Measurements from ENCODE around the gene APH1A.
"Not testable (repeated sequence)": the region's sequence is repeated elsewhere in the genome, so short reads cannot be mapped to it uniquely, and the experiment has no call there.

The APH1A gene

GRCh38 chr1:150268705-150269403 is at the start of gene APH1A:
Gene APH1A (minus strand): TSS chr1:150269016. CDS start chr1:150268810, 206 bp downstream.
- DNase-seq = peak; percentile 98

- DNase-seq = not testable (repeated sequence)
Observed at GRCh38 chr1:150314691-150315090, 45.9 kb upstream of the APH1A start.

DNA sequence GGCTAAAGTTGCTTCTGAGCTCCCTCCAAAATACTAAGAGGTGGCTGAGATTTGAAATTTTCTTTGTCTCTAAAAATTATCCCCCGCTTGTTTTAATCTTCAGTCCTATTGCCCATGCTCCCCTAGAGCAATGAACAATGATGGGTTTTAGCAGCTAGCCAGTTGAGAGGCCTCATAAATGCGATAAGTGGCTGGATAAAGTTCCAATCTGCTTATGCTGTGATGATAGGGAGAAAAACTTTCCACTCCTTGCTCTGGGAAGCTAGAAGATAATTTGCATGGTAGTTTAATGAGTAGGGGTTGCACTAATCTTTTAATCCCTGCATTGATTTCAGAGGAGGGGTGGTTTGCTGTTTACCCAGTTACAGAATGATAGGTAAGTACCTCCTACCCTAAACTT is 42.9 kb upstream of the APH1A start:
- DNase-seq = no peak

GRCh38 chr1:150309758-150310508 is 41.1 kb upstream of the APH1A start:
- no peak for DNase-seq

DNA sequence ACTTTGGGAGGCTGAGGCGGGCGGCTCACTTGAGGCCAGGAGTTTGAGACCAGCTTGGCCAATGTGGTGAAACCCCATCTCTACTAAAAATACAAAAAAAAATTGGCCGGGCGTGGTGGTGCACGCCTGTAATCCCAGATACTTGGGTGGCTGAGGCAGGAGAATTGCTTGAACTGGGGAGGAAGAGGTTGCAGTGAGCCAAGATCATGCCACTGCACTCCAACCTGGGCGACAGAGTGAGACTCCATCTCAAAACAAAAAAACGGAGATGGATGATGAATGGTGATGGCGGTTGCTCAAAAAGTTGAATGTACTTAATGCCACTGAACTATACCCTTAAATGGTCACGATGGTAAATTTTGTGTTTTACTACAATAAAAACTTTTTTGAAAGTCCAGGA is 39.8 kb upstream of the APH1A start:
- DNase-seq = not testable (repeated sequence)

DNA sequence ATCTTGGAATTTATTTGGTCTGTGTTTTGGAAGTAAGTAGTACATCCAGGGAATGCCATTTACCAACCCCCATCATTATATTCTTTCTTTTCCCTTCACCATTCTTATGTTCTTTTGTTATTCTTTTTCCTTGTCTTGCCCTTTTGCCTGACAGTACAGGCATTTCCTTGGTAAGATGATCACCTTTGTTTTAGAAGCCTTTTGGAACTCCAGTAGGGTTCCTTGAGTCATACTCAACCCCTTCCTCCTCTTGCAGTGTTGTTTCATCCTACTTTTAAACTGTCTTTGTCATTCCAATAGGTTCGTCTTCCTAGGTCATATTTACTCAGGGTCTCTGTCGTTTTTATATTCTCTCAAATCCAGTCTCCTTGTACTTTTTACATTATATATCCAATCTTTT is 34.1 kb upstream of the APH1A start:
- no peak for DNase-seq

- DNase-seq = peak; percentile 27 to 63
Observed at GRCh38 chr1:150302338-150302737, 33.5 kb upstream of the APH1A start.

DNA sequence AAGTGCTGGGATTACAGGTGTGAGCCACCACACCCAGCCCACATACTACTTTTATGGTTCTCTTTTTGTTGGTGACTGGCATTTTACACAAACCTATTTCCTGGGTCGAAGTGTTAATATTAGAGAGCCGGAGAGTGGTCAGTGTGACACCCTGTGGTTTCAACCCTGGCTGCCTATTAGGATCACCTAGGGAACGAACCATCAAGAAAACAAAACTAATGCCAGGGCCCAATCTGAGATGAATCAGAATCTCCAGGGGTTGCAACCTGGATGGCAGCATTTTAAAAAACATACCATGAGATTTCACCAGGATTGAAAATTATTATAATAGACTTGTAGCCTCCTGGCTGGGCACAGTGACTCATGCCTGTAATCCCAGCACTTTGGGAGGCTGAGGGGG is 30.9 kb upstream of the APH1A start:
- no peak for DNase-seq

DNA sequence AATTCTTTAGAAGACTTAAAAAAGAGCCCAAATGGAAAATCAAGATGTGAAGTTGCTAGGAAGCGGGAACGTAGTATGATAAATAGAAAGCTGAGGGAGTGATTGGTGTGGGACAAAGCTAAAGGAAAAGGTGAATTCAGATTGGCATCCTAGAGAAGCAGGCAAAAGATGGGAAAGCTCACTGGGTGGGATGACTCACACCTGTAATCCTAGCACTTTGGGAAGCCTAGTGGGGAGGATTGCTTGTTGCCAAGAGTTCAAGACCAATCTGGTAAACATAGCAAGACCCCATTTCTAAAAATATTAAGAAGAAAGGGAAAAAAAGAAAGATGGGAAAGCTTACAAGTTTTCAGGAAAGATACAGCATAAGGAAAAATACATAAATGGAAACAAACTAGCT is 26.7 kb upstream of the APH1A start:
- no peak for DNase-seq

DNA sequence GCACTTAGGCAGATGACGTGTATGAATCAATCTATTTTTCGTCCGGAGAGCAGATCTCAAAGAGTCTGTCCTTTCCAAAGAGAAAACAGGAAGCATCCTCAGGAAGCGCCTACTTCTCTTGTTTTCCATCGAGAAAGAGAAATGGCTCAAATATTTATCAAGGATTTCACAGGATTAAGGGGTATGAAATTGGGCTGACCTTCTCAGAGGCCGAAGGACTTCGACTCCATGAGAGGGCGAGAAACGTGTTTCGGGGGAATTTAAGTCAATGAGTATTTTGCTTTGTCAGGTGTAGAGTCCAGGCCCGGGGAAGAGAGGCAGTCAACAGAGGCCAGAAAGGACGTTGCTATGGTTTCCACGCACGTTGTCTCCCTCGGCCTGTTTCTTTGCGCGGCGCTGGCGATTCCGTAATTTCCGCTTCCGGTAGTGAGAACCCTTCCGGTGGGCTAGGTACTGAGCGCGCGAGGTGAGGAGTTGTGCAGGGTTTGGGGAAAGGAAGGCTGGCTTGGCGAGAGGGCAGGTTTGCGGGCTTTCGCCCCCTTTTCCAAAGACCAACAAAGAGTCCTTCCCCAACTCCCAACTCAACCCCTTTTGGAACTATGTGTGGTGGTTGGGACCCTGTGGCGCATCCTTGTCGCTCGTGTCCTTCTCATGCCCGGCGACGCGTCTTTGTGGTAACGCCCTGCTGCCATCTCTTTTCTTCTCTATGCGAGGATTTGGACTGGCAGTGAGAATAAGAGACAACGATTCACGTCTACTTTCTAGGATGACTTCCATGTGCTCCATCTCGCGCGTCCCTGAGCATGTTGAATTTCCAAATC is 24.8 kb upstream of the APH1A start, which contains the start of gene MRPS21:
TSS of gene MRPS21 (plus strand) at position 429 of the 821 bp plus-strand sequence. CDS start 506 bp downstream, outside the sequence.
- peak; percentile 85 to 90 for DNase-seq

DNA sequence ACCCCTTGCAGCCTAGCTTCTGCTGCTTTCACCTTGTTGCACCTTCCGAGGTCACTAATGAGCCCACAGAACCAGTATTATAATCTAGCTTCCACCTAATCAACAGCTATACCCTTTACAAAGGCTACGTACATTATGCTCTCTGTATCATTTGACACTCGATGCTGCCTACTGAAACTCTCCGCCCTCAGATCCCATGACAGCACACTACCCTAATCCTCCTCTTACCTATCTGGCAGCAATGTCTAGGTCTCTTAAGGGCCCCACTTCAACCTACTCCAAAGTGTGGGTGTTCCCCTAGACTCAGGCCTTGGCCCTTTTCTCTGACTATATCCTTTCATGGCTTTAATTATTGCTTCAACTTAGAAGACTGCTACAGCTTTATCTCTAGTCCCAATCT is 20.0 kb upstream of the APH1A start:
- DNase-seq = no peak

DNA sequence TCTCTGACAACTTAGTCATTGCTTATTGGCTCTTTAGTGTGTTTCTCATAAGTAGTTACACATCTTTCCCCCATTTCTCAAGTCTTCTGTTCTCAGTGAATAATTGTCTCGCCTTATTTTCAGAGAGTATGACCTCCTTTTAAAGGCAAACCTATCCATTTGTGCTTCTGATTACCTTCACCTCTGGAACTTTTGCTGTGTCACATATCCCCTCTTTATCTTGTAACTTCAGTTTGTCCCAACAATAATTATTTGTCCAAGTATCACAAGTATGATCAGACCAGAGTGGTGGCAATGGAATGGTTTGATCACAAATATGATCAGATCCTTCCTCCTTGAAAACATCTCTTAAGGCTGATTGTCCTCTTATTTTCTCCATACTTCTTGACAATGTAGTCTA is 19.6 kb upstream of the APH1A start:
- no peak for DNase-seq

DNA sequence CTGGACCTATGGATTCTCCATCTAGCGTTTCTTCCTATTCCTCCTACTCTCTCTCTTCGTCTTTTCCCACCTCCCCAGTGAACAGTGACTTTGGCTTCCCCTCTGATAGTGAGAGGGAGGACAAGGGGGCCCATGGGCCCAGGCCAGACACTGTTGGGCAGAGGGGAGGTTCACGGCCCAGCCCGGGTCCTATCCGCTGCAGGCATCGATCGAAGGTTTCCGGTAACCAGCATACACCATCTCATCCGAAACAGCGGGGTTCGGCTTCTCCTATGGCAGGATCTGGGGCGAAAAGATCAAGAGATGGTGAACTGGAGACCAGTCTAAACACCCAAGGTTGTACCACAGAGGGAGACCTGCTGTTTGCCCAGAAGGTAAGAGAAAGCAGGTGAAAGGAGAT is 14.4 kb upstream of the APH1A start:
- DNase-seq = no peak

- DNase-seq = no peak
Observed at GRCh38 chr1:150282558-150282958, 13.7 kb upstream of the APH1A start.

DNA sequence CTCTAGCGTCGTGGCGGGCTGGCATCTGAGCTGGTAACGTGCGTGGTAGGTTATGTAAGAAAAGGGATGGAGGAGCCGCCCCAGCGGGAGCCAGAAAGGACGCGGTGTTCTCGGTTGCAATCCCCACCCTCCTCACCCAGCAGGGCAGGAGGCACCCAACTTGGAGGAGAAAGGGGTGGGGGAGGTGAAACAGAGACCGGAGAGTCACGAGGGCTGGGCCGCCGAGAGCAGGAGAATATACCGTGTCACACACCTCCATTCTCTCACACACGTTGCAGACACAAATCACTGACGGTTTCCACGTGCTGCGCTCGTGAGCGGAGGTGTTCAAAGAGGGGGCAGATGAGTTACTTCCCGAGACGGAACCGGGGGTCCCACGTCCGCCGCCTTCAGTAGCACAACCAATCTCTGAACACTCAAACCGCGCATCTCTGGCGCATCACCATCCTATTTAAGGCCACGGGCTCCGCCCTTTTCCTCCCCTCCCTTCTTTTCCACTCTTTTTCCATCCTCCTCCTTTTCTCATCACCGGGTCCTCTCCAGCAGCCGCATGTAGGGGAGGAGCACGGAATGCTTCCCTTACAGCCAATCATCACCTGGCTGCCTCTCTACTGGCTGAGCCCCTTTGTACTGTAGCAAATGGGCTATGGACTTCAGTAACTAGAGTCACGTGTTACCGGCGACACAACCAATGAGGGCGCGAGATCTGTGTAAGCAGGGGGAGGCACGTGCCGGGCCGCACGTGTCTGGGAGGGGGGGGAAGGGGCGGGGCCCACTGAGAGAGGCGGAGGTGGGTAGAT is 13.1 kb upstream of the APH1A start, which contains the start of gene CIART:
TSS of gene CIART (plus strand) at position 797 of the 800 bp plus-strand sequence. CDS start 714 bp downstream, outside the sequence.
- DNase-seq = peak; percentile 86 to 94

GRCh38 chr1:150281221-150281757 is 12.5 kb upstream of the APH1A start:
- peak; percentile 66 to 82 for DNase-seq

DNA sequence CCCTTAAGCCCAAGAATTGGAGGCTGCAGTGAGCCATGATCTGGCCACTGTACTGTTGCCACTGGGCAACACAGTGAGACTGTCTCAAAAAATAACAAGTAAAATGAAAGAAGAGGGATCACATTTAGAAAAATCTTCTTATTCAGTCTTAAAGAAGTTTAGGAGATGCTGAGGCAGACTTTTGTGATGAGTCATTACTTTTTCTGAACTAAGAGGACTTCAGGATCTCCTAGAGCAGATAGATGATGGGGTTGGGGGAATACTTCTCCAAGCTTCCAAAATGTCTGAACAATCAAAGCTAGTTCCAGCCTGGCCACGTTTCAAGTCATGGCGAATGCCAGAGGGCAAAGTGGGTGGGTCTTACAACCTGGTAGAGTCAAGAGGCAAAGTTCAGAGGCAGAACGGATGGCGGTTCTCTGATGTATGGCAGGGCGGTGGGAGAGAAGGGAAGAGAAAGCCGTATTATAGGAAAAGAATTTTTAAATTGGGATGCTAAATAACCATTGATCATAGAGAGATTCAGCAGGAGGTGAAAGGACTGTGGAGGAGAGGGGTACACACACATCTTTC is 11.4 kb upstream of the APH1A start:
- DNase-seq = no peak

- no peak for DNase-seq
Observed at GRCh38 chr1:150273311-150273710, 4.5 kb upstream of the APH1A start.

DNA sequence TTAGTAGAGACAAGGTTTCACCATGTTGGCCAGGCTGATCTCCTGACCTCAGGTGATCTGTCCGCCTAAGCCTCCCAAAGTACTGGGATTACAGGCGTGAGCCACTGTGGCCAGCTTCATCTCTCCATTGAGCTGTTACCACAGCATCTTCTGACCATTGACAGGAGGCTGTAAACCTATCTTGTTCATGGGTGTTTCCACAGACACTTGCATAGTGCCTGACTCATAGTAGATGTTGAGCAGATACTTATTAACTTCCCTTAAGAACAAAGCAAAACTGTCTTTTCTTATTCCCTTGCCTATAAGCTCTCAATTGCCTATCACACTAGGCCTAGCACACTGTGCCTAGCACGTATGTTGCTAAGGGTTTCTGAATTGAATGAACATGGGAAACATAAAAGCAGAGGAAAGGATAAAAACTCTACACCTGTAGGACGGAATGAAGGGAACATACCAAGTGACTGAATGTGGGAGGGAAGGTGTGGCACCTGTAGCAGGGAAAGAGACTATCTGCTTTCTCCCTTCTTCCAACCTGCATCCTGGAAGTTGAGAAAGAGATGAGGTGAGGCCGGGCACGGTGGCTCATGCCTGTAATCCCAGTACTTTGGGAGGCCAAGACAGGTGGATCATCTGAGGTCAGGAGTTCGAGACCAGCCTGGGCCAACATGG is 2.6 kb upstream of the APH1A start:
- no peak for DNase-seq

DNA sequence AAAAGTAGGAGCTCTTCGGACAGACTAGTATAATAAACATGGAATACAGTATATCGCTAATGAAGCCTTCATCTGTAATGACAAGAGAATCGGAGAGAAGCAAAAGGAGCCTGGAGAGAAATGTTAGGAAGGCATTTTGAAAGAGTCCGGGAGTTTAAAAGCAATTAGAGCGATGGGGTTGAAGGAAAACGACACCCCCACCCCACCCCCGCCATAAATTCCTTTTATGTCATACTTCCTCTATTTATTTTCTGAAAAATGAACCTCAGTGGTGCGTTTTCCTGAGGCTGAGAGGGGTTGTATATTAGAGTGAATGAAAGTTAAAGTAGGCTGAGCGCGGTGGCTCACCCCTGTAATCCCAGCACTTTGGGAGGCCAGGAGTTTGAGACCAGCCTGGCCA is 635 bp upstream of the APH1A start:
- no peak for DNase-seq

- no peak for DNase-seq
Observed at GRCh38 chr1:150268340-150268704, 494 bp downstream of the APH1A start.
